HG03575 (cell line): ENCODE data around the gene FAT1.

ENCODE experiments used
- ATAC-seq: cut with Tn5 transposase; IDR thresholded peaks from one replicate; pipeline ENCODE4 v1.9.1; 2021; ENCODE audit not compliant: unreplicated experiment, insufficient number of reproducible peaks, low FRiP score; ENCODE audit errors: extremely low read depth

FAT1 gene

GRCh38 chr4:186727169-186727976 is 3.7 kb upstream of the FAT1 start:
- ATAC-seq, result no peak

DNA sequence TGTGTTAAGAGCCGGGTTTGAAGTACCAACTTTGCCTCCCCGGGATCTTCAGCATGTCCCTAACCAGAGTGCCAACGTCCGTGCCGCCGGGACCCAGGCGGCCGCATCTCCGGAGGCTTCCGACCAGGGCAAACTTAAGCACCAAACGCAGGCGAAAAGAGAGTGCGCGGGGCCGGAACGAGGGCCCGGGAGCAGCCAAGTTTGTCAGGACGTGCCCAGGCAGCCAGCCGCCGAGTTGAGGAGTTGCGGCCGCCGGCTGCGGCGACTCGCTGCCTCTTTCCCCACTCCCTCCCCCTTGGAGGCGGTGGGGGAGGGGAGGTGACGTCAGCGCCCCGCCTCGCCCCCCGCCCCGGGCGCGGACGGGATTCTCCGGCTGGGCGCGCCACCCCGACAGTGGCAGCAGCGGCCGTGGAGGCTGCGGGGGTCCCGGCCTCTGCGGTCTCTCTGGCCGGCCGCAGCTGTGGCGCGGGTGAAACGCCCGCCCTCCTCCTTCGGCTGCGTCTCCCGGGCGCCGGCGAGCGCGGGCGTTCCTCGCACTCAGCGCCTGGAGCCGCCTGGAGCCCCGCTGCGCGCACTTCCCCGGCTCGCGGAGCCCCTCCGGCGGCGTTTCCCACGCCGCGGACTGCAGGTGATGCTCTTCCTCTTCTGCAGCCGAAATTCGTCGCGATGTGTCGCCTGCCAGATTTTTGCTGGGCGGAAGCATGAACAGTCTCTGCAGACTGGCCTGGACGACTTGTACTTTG is 2.9 kb upstream of the FAT1 start:
- no peak for ATAC-seq

GRCh38 chr4:186725469-186726425 is 2.1 kb upstream of the FAT1 start:
- ATAC-seq, result no peak

DNA sequence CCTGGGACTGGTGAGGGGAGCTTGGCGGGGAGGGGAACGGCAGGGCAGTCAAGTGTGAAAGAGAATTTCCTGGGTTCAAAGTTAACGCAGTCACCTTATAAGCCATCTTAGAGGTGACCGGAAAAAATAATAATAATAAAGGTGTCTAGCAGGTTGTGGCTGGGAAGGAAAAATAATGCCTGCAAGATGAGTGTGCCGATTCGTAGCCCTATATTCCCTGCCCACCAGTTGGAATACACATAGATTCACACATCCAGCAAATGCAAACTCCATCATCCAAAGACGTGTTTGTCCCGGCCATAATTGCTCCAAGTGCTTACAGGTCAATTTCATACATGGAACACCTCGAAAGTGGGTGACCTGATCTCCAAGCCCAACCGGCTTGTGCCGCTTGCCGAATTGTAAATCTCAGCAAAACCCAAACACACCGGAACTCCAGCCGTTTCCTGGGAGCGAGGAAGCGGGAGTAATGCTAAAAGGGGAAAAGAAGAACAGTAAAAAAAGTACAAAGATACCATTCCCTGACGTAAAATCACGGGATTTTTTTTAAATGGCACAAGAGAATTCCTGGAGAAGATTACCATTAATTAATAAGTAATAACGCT is 1.3 kb upstream of the FAT1 start:
- ATAC-seq, result no peak

DNA sequence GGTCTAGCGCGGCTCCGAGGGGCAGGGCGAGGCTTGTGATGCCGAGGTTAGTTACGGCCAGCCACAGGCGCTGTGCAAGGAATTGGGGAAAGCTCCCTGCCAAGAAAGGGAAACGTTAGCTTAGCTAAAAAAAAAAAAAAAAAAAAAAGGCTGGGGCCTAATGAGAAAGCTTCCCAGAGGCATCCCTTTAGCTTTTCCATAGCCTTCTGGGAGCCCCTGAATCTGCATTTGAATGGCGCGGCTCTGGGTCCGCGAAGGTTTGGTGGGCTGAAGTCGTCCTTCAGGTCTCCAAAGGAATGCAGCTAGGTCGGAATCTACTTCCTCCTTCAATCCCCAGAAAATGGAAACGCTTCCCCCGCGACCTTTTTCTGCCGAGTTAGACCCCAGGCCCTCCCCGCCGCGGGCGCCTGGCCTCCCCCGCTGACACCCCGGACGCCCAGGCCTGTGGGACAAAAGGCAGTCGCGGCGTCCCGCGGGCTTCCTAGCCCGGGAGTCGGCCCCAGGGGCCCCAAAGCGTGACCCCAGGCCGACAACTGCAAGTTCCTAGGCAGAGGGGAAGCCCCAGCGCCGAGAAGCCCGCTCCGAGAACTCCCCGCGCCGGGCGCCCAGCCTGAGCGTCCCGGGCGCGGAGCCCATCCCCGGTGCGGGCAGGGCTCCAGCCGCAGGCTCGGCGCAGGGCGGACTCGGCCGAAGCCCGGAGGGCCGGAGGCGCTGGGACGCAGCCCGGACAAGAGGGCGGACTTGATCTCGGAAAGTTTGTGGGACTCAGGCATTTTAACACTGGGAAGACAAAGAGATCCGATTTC is 605 bp upstream of the FAT1 start:
- ATAC-seq, result no peak

DNA sequence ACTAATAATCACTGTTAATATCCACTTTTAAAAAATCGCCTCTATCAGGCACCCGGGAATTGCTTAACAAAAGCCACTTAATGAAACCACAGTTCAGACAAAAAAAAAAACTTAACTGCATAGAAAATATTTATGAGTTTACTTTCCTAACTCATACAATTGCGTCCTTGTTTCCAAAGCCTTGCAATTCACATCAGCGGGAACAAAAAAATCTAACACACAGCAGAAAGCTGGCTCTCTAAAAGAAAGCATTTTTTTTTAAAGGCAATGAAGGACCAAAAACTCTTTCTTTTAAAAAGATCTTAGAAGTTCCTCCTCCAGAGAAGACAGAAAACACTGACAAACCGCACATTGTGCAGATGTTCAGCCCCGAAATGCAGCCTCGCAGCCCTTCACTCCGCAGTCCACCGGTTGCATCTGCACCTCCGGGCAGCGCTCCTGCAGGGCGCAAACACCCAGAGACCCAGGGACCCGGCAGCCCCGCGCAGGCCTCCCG is 812 bp downstream of the FAT1 start:
- ATAC-seq, result no peak

DNA sequence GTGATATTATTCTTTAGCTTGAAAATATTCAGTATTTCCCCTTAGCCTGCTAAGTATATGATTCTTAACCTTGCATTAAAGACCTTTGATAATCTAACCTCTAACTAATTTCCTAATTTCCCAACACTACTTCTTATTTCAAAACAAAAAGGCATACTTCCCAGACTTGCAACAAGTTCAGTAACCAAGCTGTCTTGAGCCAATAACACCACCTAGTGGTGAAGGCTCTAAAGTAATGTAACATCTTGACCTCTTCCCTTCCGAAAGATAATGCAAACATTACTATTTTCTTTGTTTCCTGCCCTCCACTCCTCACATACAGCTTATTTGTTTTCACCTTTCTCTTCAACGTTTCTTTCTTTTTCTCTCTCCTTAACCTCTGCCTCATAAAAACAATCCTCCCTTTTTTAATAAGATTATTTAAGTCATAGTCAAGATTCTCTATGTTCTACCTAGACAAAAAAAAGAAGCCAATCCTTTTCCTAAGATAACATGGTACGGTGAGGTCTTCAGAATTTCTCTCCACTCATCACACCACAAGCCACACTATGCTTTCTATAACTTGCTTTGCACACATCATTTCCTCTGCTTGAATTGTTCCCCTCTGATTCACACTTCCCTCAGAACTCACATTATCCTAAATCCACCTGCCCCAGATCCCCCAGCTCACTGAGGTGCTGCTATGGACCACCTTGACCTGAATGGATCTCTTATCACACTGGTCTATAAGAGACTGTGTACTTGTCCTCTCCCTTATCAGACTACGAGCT is 3.5 kb downstream of the FAT1 start:
- no peak for ATAC-seq

- ATAC-seq, result no peak
These were observed 6.1 kb downstream of the FAT1 start for GRCh38 chr4:186717556-186717955.

GRCh38 chr4:186715077-186715476 is 8.6 kb downstream of the FAT1 start:
- no peak for ATAC-seq

DNA sequence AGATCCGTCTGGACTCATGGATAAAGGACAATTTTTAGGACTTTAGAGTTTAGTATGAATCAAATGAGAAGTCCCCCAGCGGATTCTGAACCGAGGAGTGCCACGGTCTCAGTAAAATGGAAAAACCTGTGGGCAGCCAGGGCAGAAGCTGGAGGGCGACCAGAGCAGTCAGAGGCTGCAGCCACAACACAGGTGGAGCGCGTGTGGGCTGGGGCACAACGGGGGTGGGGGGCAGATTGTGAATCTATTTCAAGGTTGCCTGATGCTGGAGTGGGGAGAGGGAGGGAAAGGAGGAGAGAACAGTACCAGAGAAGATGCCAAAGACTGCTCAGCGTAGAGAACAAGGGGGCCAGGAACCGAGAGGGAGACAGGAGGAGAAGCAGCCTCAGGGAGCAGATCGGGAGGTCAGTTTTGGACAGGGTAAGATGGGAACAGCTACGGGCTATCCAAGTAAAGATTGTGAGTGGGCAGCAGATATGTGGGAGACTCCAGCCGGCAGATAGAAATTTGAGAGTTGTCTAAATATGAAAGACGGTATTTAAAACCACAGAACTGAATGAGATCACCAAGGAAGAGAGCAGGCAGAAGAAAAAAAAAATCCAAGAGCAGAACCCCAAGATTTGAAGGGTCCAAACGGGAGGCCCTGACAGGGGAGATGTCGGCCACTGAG is 9.5 kb downstream of the FAT1 start:
- no peak for ATAC-seq

DNA sequence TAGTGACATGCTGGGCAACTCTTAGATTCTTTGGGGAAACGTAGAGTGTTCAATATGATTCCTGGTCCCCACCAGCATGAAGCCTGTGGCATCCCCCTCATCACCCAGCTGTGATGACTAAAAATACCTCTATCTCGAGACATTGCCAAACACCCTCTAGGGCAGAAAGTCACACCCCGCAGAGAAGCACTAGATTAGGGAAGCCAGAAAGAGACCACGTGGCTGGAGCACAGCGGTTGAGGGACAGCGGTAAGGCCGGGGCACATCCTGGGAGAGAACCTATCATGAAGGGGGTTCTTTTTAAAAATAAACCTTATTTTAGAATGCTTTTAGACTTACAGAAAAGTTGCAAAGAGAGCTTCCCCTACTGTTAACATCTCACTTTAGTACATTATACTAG is 11.0 kb downstream of the FAT1 start:
- no peak for ATAC-seq

GRCh38 chr4:186710521-186711119 is 13.0 kb downstream of the FAT1 start:
- no peak for ATAC-seq

GRCh38 chr4:186709517-186709916 is 14.1 kb downstream of the FAT1 start:
- no peak for ATAC-seq

DNA sequence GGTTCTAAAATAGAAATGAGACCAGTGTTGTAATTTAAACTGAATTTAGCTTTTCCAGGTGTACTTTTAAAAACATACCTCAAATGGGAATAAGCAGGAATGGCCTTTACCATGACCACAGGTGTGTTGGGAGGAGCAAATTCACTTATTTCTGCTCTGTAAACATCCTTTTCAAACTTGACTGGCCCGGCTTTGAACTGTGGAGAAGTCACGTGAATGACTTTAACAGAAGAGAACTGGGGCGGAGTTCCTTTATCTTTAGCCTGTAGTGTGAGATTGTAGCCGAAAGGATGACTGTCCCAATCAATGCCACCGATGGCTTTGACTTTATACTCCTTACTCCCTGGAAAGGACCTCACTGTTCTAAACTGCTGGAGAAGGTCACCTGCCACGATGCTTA is 15.1 kb downstream of the FAT1 start:
- no peak for ATAC-seq

DNA sequence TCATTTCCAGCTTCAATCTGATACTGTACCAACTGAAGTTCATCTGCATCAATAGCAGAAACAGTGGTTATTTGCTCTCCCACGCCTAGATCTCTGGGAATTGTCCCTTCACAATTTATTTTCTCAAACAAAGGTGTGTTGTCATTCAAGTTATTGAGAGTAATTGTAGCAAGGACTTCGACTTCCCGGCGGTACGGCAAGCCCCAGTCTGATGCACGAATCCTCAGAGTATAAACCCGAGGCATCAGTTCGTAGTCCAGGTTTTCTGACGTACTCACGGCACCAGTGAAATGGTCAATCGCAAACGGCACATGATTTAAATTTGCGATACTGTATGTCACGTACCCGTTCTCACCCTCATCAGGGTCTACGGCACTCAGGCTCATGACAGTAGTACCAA is 15.7 kb downstream of the FAT1 start:
- ATAC-seq, result no peak

DNA sequence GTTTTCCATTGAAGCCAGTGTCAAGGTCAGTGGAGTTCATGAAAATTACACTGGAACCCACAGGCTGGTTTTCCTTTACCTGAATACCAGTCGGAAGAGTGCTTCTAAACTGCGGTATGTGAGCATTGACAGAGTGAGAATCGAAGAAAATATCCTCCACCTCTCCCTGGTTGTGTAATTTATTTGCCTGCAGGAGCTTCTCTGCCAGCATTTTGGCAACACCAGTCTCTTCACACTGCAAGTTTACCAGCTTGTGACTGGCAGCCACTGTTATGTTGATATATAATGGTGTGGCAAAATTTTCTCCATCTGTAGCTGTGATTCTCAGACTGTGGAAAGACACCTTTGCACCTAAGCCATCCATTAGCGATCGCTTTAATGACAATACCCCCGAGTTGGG is 16.1 kb downstream of the FAT1 start:
- no peak for ATAC-seq

GRCh38 chr4:186704057-186704456 is 19.6 kb downstream of the FAT1 start:
- ATAC-seq, result no peak
